ENCODE data around the gene HOXB5.
A peak's percentile ranks its signal among the peaks of the same experiment; 100 is the strongest.

The HOXB5 gene

GRCh38 chr17:48575673-48576478 is 17.7 kb downstream of the HOXB5 start:
- Histone ChIP-seq H3K4me3 (ENCODE audit: low read depth, low read length) (peak overlapping the region; percentile 27; the same call in 1 of the 2 replicates), H3K9me3 (ENCODE audit: control insufficient read depth, insufficient read depth, low read depth, low read length) (no peaks in the 10 kb centered on the region), H3K36me3 (ENCODE audit: control insufficient read depth, insufficient read depth, low read length) (no peaks in the 10 kb centered on the region), H3K27ac (ENCODE audit: low read depth, low read length) (no peak overlapping the region; the same call in 1 of the 2 replicates), H3K9ac (ENCODE audit: low read length) (peak overlapping the region; percentile 73), H3K4me1 (ENCODE audit: control insufficient read depth, insufficient read depth, low read length) (peaks cover 49% of the 10 kb centered on the region), H3K27me3 (ENCODE audit: control insufficient read depth, insufficient read depth, low read length) (peaks cover 100% of the 10 kb centered on the region)

DNA sequence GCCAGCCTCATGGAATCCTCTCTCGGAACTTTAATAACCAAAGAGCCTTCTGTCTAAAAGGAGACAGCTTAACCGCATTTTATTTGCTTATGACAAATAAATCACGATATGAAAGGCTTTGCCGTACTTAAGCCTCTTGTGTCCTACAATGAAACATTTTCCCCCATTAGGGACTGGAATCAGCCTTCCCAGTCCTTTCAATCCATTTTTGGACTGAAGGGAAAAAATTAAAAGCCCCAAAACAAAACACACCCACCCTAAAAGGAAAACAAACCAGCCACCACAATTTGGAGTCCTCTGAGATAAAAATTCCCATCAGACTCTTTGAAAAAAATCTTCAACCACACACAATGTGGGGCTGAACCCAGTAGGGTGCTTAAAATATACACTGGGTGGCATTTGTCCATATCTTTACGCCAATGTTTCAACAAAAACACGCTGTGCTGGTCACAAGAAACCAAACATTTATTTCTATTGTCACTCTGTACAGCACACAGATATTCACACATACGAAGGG is 18.5 kb downstream of the HOXB5 start:
- Histone ChIP-seq H3K9ac (ENCODE audit: low read length) (peak overlapping the region; percentile 76), H3K27me3 (ENCODE audit: control insufficient read depth, insufficient read depth, low read length) (peaks cover 100% of the 10 kb centered on the region), H3K9me3 (ENCODE audit: control insufficient read depth, insufficient read depth, low read depth, low read length) (no peaks in the 10 kb centered on the region), H3K4me1 (ENCODE audit: control insufficient read depth, insufficient read depth, low read length) (peaks cover 57% of the 10 kb centered on the region), H3K4me3 (ENCODE audit: low read depth, low read length) (no peak overlapping the region), H3K27ac (ENCODE audit: low read depth, low read length) (no peak overlapping the region; the same call in 1 of the 2 replicates), H3K36me3 (ENCODE audit: control insufficient read depth, insufficient read depth, low read length) (no peaks in the 10 kb centered on the region)

DNA sequence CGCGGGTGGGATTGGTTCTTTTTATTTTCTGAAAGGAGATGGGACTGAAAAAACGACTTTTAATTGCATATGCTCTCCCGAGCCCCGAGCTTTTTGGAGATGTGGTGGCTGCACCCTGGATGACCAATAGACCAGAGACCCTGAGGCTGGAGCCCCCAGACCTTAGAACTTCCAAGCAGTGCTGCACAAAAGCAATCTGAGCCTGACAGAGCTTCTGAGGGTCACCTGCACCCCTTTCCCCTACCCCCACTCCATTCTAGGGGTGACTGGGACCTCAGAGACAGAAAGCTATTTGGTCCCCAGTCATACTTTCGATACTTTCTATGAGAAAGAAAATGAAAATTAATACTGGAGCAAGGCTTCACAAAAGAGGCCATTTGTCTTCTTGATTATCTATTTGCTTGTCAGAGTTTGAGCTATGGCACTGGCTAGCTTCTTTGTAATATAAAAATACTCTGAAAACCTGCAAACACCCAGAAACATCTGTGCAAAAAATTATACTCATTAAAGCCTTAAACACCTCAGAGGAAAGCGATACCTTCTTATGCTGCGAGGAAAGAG is 19.0 kb downstream of the HOXB5 start:
- H3K9me3 ChIP-seq (ENCODE audit: control insufficient read depth, insufficient read depth, low read depth, low read length): no peaks in the 10 kb centered on the region
- peak overlapping the region; percentile 24; the same call in 1 of the 2 replicates for H3K4me3 ChIP-seq (ENCODE audit: low read depth, low read length)
- peak overlapping the region; percentile 76 for H3K9ac ChIP-seq (ENCODE audit: low read length)
- no peak overlapping the region; the same call in 1 of the 2 replicates for H3K27ac ChIP-seq (ENCODE audit: low read depth, low read length)
- H3K4me1 ChIP-seq (ENCODE audit: control insufficient read depth, insufficient read depth, low read length): peaks cover 62% of the 10 kb centered on the region
- peaks cover 100% of the 10 kb centered on the region for H3K27me3 ChIP-seq (ENCODE audit: control insufficient read depth, insufficient read depth, low read length)
- H3K36me3 ChIP-seq (ENCODE audit: control insufficient read depth, insufficient read depth, low read length): no peaks in the 10 kb centered on the region

DNA sequence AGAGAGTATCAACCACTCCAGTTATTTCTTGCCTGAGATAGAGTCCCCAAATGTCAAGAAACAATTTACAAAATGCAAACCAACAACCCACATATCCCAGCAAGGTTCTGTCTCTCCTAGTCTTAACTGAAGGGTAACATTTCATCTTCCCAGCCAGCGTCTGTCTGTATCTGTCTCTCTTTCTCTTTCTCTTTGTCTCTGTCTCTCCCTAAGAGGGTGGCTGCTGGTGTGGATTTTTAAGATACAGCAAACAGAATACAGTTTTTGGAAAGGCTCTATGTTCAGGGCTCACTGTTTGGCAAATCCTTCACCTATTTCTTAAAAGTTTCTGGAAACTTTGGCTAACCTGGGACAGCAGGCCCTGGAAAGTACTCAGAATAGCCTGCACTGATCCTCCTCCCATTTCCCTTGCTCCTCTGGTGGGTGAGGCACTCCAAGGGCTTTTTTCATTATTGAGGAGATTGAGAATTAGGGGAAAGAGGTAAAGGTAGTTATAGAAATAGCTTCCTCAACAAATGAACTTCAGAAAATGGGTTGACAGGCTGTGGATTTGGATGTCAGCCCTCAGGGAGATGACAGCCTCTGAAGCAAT is 21.7 kb downstream of the HOXB5 start:
- Histone ChIP-seq H3K9ac (ENCODE audit: low read length) (peak overlapping the region; percentile 76), H3K9me3 (ENCODE audit: control insufficient read depth, insufficient read depth, low read depth, low read length) (no peaks in the 10 kb centered on the region), H3K4me1 (ENCODE audit: control insufficient read depth, insufficient read depth, low read length) (peaks cover 73% of the 10 kb centered on the region), H3K27me3 (ENCODE audit: control insufficient read depth, insufficient read depth, low read length) (peaks cover 100% of the 10 kb centered on the region), H3K27ac (ENCODE audit: low read depth, low read length) (no peak overlapping the region; the same call in 1 of the 2 replicates), H3K4me3 (ENCODE audit: low read depth, low read length) (peak overlapping the region; percentile 40; the same call in 1 of the 2 replicates), H3K36me3 (ENCODE audit: control insufficient read depth, insufficient read depth, low read length) (no peaks in the 10 kb centered on the region)

GRCh38 chr17:48571024-48571818 is 22.4 kb downstream of the HOXB5 start:
- Histone ChIP-seq H3K9me3 (ENCODE audit: control insufficient read depth, insufficient read depth, low read depth, low read length) (0 out of 2 replicates have a peak, but pooled peaks cover 2% of the 10 kb centered on the region), H3K27ac (ENCODE audit: low read depth, low read length) (no peak overlapping the region; the same call in 1 of the 2 replicates), H3K4me3 (ENCODE audit: low read depth, low read length) (peak overlapping the region; percentile 40; the same call in 1 of the 2 replicates), H3K4me1 (ENCODE audit: control insufficient read depth, insufficient read depth, low read length) (peaks cover 77% of the 10 kb centered on the region), H3K36me3 (ENCODE audit: control insufficient read depth, insufficient read depth, low read length) (no peaks in the 10 kb centered on the region), H3K9ac (ENCODE audit: low read length) (peak overlapping the region; percentile 76), H3K27me3 (ENCODE audit: control insufficient read depth, insufficient read depth, low read length) (peaks cover 100% of the 10 kb centered on the region)

- Histone ChIP-seq H3K4me3 (ENCODE audit: low read depth, low read length) (peak overlapping the region; percentile 40; the same call in 1 of the 2 replicates), H3K9ac (ENCODE audit: low read length) (peak overlapping the region; percentile 76), H3K27me3 (ENCODE audit: control insufficient read depth, insufficient read depth, low read length) (peaks cover 100% of the 10 kb centered on the region), H3K9me3 (ENCODE audit: control insufficient read depth, insufficient read depth, low read depth, low read length) (0 out of 2 replicates have a peak, but pooled peaks cover 2% of the 10 kb centered on the region), H3K4me1 (ENCODE audit: control insufficient read depth, insufficient read depth, low read length) (peaks cover 80% of the 10 kb centered on the region), H3K27ac (ENCODE audit: low read depth, low read length) (no peak overlapping the region; the same call in 1 of the 2 replicates), H3K36me3 (ENCODE audit: control insufficient read depth, insufficient read depth, low read length) (no peaks in the 10 kb centered on the region)
Measured at GRCh38 chr17:48570325-48571023, 23.1 kb downstream of the HOXB5 start.

- H3K4me1 ChIP-seq (ENCODE audit: control insufficient read depth, insufficient read depth, low read length): peaks cover 87% of the 10 kb centered on the region
- peaks cover 100% of the 10 kb centered on the region for H3K27me3 ChIP-seq (ENCODE audit: control insufficient read depth, insufficient read depth, low read length)
- peak overlapping the region; percentile 76 for H3K9ac ChIP-seq (ENCODE audit: low read length)
- peak overlapping the region; percentile 40; the same call in 1 of the 2 replicates for H3K4me3 ChIP-seq (ENCODE audit: low read depth, low read length)
- 0 out of 2 replicates have a peak, but pooled peaks cover 2% of the 10 kb centered on the region for H3K9me3 ChIP-seq (ENCODE audit: control insufficient read depth, insufficient read depth, low read depth, low read length)
- H3K27ac ChIP-seq (ENCODE audit: low read depth, low read length): no peak overlapping the region
- no peaks in the 10 kb centered on the region for H3K36me3 ChIP-seq (ENCODE audit: control insufficient read depth, insufficient read depth, low read length)
Measured at GRCh38 chr17:48569674-48570324, 23.8 kb downstream of the HOXB5 start.

- Histone ChIP-seq H3K9ac (ENCODE audit: low read length) (peak overlapping the region; percentile 76), H3K27ac (ENCODE audit: low read depth, low read length) (no peak overlapping the region), H3K9me3 (ENCODE audit: control insufficient read depth, insufficient read depth, low read depth, low read length) (0 out of 2 replicates have a peak, but pooled peaks cover 2% of the 10 kb centered on the region), H3K4me3 (ENCODE audit: low read depth, low read length) (peak overlapping the region; percentile 48; the same call in 1 of the 2 replicates), H3K27me3 (ENCODE audit: control insufficient read depth, insufficient read depth, low read length) (peaks cover 100% of the 10 kb centered on the region), H3K36me3 (ENCODE audit: control insufficient read depth, insufficient read depth, low read length) (no peaks in the 10 kb centered on the region), H3K4me1 (ENCODE audit: control insufficient read depth, insufficient read depth, low read length) (peaks cover 86% of the 10 kb centered on the region)
Measured at GRCh38 chr17:48569240-48569582, 24.4 kb downstream of the HOXB5 start.

DNA sequence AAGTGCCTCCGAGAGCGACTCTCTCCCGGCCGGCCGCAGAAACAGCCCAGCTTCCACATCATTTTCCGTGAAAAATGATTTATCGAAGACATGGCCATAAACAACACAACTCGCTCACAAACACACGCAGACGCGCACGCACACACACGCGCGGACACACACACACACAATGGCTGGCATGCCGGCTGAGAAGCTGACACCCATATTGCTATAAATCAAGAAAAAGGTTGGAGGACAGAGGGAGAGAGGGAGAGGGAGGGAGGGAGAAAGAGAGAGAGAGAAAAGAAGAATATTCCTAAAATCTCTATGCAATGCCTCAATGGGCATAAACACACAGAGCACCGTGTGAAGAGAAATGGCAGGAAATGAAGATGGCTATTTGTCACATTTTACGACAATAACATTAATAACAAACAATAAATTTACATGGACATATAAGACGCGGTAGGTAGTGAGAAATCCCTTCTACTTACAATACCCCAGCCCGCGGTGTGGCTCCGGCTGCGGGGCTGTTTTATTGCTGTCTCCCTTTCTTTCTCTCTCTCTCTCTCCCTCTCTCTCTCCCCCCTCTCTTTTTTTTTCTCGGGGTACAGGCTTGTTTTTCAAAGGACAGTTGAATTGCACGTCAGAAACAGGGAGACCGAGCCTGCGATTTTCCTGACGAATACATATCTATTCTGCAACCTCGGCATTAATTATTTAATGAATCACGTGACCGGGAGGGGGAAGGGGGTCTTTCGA is 24.9 kb downstream of the HOXB5 start:
- Histone ChIP-seq H3K4me3 (ENCODE audit: low read depth, low read length) (peak overlapping the region; percentile 48; the same call in 1 of the 2 replicates), H3K27me3 (ENCODE audit: control insufficient read depth, insufficient read depth, low read length) (peaks cover 100% of the 10 kb centered on the region), H3K36me3 (ENCODE audit: control insufficient read depth, insufficient read depth, low read length) (no peaks in the 10 kb centered on the region), H3K27ac (ENCODE audit: low read depth, low read length) (no peak overlapping the region), H3K9me3 (ENCODE audit: control insufficient read depth, insufficient read depth, low read depth, low read length) (0 out of 2 replicates have a peak, but pooled peaks cover 2% of the 10 kb centered on the region), H3K9ac (ENCODE audit: low read length) (peak overlapping the region; percentile 76), H3K4me1 (ENCODE audit: control insufficient read depth, insufficient read depth, low read length) (peaks cover 82% of the 10 kb centered on the region)
